Kidney (tissue), 14 donors: Measurements from ENCODE around the gene GSK3A. TPM values are rescaled to one million over a fixed set of nuclear protein-coding genes. Genes with fewer than 3 reads are reported as not detected.

ENCODE experiments used
- DNase-seq, 5 donors: peaks; one replicate each; pipeline ENCODE4 v3.0.0-alpha.2; 2013 to 2020
- FAIRE-seq: peaks from 2 replicates; lab custom pipeline; 2012; peaks lifted over from hg19 to GRCh38; lab: Jason Lieb, UNC
- H3K27ac ChIP-seq, 2 donors: one replicate each; pipeline ENCODE4 v1.7.0; 2013; ENCODE audit warnings: low read depth in 2 of 2, low read length in 2 of 2, inconsistent platforms in 1 of 2
- H3K27me3 ChIP-seq: one replicate; pipeline ENCODE4 v1.7.1; 2013; ENCODE audit warnings: low read length, inconsistent platforms; ENCODE audit not compliant: control insufficient read depth, insufficient read depth
- H3K36me3 ChIP-seq, 3 donors: one replicate each; pipeline versions ENCODE4 v1.7.0 to v1.7.1; 2013; ENCODE audit warnings: low read length in 3 of 3, control low read depth in 1 of 3, inconsistent platforms in 1 of 3; ENCODE audit not compliant: insufficient read depth in 3 of 3, control insufficient read depth in 2 of 3
- H3K4me1 ChIP-seq, 3 donors: one replicate each; pipeline versions ENCODE4 v1.7.0 to v1.7.1; 2013; ENCODE audit warnings: low read length in 3 of 3, inconsistent platforms in 1 of 3, low read depth in 1 of 3; ENCODE audit not compliant: control insufficient read depth in 2 of 3, insufficient read depth in 2 of 3
- H3K4me3 ChIP-seq, 3 donors: one replicate each; pipeline versions ENCODE4 v1.7.0 to v1.8.1; 2013; ENCODE audit warnings: low read length in 3 of 3, control low read depth in 1 of 3, inconsistent platforms in 1 of 3
- H3K9ac ChIP-seq, 3 donors: one replicate each; pipeline versions ENCODE4 v1.7.0 to v1.7.1; 2013; ENCODE audit warnings: low read length in 3 of 3, control low read depth in 1 of 3, inconsistent platforms in 1 of 3
- H3K9me3 ChIP-seq, 3 donors: one replicate each; pipeline versions ENCODE4 v1.7.0 to v1.7.1; 2013; ENCODE audit warnings: low read length in 3 of 3, control low read depth in 1 of 3, inconsistent platforms in 1 of 3; ENCODE audit not compliant: control insufficient read depth in 2 of 3, insufficient read depth in 1 of 3
- intact Hi-C: fragments of 100-400 bp; cut with DNase I; formaldehyde crosslinking; loops from one replicate; pipeline ENCODE4 v1.11.1; 2022
- polyA plus RNA-seq: library from polyadenylated mRNA; stranded (reverse); fragments of 350-450 nt; fragmentation: Illumina TruSeq; extraction: RNeasy Lipid Tissue Mini Kit (QIAGEN cat#74804); gene quantifications from one replicate; pipeline ENCODE4 v1.2.3, GENCODE V29; 2014; ENCODE audit warnings: low read depth, low replicate concordance; ENCODE audit not compliant: insufficient read depth
- total RNA-seq: library from RNA; stranded (reverse); fragmentation: NEBNext Ultra II Directional; extraction: Animal tissue kit (Norgen Biotek cat#: 25700); gene quantifications from one replicate; pipeline ENCODE4 v1.2.1, GENCODE V29; 2021
- TF ChIP-seq, protein P1 (sequence below): IDR thresholded peaks from 3 replicates; pipeline ENCODE4 v1.5.1; 2012; ENCODE audit warnings: mild to moderate bottlenecking, moderate library complexity, borderline replicate concordance; ENCODE audit not compliant: insufficient read depth; ENCODE audit errors: extremely low read depth
- donor health status: control.
- donor health status: control.
- donor health status: control.
- donor health status: control.
- donor health status: control.
- donor health status: DM: yes; HTN: yes; CAD: no.
- donor health status: Normal renal cell carcinoma (clear cell type).

GSK3A gene
- total and polyA plus RNA-seq, 2 donors from 2014 or later = 39.2 to 57.3 TPM

DNA sequence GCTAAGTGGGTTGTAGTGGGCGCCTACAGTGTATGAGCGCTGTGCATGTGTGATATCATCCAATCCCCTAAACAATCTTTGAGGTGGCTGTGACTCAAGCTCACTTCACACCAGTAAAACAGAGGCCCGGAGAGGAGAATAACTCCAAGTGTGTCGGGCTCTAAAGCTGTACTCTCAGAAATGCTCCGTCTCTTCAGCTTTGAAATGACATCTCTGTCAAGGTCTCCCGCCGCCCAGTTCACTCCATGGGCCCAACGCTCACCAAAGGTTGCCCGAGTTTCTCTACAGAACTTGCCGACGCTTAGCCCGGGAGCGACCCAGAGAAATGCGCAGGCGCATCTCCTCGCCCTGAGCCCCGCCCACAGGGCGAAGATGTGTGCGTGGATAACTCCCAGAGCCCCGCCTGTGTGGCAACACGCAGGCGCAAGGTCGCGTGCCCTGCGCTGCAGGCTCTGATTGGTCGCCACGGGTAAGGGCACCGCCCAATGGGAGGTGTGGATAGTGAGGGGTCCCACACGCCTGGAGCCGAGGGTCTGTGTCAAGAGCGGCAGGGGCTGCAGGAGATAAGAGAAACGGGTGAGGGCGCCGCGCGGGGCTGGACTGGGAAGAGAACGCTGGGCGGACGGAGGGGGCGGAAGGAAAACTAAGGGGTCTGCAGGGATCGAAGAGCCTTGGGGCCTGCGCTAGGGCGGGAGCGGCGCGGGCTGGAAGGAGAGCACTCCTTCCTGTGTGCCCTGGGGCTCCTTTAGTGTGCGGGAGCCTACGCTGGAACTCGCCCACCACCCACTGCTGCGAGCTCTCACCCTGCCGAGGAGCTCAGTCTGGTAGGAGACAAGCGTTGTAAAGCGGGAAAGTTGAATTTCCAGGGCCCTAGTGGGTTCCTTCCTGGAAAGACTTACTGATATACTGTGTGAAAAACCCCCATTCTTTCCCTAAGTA is 22.3 kb downstream of the GSK3A start, which contains the start of gene ZNF526:
TSS of gene ZNF526 (plus strand) at position 501 of the 939 bp plus-strand sequence. CDS start 4,092 bp downstream, outside the sequence.
- Histone ChIP-seq H3K36me3 (peaks cover 0 to 10% (median 5%) of the 10 kb centered on the region in 3 donors), H3K4me3 (peak within 1 kb of the TSS; percentile 75 to 81 (median 81)), H3K9ac (peak within 1 kb of the TSS; percentile 68 to 85 (median 81)), H3K4me1 (peaks cover 3 to 27% (median 17%) of the 10 kb centered on the region in 3 donors), H3K9me3 (no peaks in the 10 kb centered on the region), H3K27me3 (no peaks in the 10 kb centered on the region), H3K27ac (peak within 1 kb of the TSS; percentile 66 to 80)
- TF ChIP-seq, protein P1, sequence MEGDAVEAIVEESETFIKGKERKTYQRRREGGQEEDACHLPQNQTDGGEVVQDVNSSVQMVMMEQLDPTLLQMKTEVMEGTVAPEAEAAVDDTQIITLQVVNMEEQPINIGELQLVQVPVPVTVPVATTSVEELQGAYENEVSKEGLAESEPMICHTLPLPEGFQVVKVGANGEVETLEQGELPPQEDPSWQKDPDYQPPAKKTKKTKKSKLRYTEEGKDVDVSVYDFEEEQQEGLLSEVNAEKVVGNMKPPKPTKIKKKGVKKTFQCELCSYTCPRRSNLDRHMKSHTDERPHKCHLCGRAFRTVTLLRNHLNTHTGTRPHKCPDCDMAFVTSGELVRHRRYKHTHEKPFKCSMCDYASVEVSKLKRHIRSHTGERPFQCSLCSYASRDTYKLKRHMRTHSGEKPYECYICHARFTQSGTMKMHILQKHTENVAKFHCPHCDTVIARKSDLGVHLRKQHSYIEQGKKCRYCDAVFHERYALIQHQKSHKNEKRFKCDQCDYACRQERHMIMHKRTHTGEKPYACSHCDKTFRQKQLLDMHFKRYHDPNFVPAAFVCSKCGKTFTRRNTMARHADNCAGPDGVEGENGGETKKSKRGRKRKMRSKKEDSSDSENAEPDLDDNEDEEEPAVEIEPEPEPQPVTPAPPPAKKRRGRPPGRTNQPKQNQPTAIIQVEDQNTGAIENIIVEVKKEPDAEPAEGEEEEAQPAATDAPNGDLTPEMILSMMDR = no peak
- intact Hi-C loops = no loop called here
- DNase-seq = peak; percentile 99
- peak; percentile 42 for FAIRE-seq

DNA sequence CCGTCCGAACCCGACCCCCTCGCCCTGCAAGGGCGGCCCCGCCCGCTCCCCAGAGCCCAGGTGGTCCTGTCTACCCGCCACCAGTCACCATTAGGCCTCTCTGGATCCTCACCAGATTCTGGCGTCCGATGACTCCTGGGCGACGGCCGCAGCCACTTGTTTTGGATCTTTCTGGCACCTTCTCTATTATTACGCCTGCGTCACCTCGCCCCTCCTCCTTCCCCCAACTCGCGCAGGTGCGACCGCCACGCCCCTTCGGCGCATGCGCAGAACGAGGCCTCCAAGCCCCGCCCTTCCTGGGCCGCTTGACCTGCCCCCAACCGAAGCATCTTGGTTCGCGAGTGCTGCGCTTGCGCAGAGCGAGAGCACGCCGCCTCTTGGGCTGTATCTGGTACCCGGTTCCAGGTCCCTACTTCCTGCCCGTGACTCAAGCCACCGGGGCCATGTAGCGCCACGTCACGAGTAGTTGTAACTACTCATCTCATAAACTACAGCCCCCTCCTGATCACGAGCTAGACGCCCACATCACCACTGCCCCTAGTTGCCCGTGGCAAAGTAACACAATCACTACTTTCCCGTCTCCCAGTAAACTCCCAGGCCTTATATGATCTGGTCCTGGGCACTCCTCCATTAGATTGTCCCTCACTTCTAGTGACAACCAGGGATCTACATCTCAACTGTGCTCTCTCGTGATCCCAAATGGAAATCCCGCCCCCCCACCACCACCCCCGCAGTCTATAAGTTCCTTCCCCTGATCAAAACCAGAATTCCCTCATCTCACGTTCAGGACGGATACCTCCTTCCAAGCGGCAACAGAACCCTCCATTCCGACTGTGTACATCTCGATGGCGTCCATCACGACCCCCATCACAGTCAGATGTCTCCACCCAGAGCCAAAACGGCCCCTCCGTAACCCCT is 24.6 kb downstream of the GSK3A start, which contains the start of gene DEDD2:
TSS of gene DEDD2 (minus strand) at position 158 of the 918 bp plus-strand sequence. CDS start 670 bp downstream, outside the sequence.
- H3K27me3 ChIP-seq = no peaks in the 10 kb centered on the region
- intact Hi-C loops = no loop called here
- FAIRE-seq (peak; percentile 37), DNase-seq (peak; percentile 97 to 99 (median 98))
- peaks cover 0 to 16% (median 10%) of the 10 kb centered on the region in 3 donors for H3K36me3 ChIP-seq
- no peaks in the 10 kb centered on the region for H3K9me3 ChIP-seq
- peaks cover 3 to 28% (median 19%) of the 10 kb centered on the region in 3 donors for H3K4me1 ChIP-seq
- peak within 1 kb of the TSS; percentile 85 to 91 (median 86) for H3K4me3 ChIP-seq
- peak within 1 kb of the TSS; percentile 96 for H3K27ac ChIP-seq
- peak within 1 kb of the TSS; percentile 52 to 93 (median 62) for H3K9ac ChIP-seq
- TF ChIP-seq, protein P1 = no peak

DNA sequence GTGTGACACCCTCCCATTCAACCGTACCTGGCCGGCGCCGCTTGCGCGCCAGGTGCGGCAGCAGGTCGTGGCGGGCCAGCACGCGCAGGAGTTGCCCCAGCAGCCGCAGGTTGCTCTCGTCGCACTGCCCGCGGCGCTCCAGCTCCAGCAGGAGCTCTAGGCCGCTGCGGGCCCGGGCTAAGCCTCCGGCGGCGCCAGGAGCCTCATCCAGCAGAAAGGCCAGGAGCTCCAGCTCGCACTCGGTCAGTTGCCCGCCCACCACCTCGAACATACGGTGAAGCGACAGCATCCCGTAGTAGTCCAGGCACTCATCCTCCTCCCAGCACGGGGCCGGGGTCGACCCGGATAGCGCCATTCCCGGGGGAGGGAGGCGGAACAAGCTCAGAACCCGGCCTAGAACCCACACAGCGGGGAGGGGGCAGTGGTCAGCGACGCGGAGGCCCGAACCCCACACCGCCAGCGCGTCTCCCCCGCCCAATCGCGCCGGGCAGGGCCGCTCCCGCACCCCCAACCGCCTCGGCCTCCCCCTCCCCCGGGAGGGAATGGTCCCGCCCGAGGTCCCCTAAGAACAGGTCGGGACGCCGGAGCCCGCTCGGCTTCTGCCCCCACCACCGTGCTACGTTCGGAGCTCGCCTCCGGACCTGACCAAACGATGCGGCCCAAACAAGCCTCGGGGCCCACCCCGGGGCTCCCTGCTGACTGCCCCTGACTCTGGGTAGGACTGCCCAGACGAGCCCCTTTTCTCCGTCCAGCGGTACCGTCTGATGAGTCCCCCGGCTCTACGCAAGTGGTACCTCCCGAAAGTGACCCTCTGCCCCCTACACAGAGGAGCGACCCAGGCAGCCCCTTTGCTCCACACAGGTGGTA is 25.5 kb downstream of the GSK3A start:
- no peaks in the 10 kb centered on the region for H3K27me3 ChIP-seq
- peak overlapping the region; percentile 85 to 91 (median 86) for H3K4me3 ChIP-seq
- H3K36me3 ChIP-seq = peaks cover 0 to 18% (median 11%) of the 10 kb centered on the region in 3 donors
- H3K9ac ChIP-seq = peak overlapping the region; percentile 52 to 93 (median 62)
- H3K4me1 ChIP-seq = peaks cover 3 to 28% (median 19%) of the 10 kb centered on the region in 3 donors
- intact Hi-C loops = no loop called here
- DNase-seq (peak in 4 of 5 donors; percentile 43 to 88 (median 52)), FAIRE-seq (no peak)
- peak overlapping the region; percentile 96 for H3K27ac ChIP-seq
- H3K9me3 ChIP-seq = no peaks in the 10 kb centered on the region
- TF ChIP-seq, protein P1 = no peak
